ENCODE data around the gene LARP4B. TPM values are rescaled to one million over a fixed set of nuclear protein-coding genes. Genes with fewer than 3 reads are reported as not detected.
A peak's percentile ranks its signal among the peaks of the same experiment; 100 is the strongest.

The LARP4B gene
- total and polyA plus RNA-seq, 2 of the 13 experiments (the other 11 are each of a cell fraction or from before 2014, with no cell fraction given), result 19.5 to 30.2 TPM

- TF ChIP-seq HNF1B (CRISPR knock-in tag; IDR thresholded peaks at IDR 0.05) (no peak), RFX3 (CRISPR knock-in tag; IDR thresholded peaks at IDR 0.05) (no peak), HDAC2 (CRISPR knock-in tag; IDR thresholded peaks at IDR 0.05) (peak; percentile 59; the same call in 1 of the 2 replicates), SIN3B (IDR thresholded peaks at IDR 0.05; ENCODE audit: low read length) (no peak), IRF9 (CRISPR knock-in tag; IDR thresholded peaks at IDR 0.05; ENCODE audit: borderline replicate concordance) (no peak), ATRX (CRISPR knock-in tag; IDR thresholded peaks at IDR 0.05; ENCODE audit: borderline replicate concordance) (no peak), YEATS2 (CRISPR knock-in tag; IDR thresholded peaks at IDR 0.05; ENCODE audit: borderline replicate concordance) (no peak), MLX (CRISPR knock-in tag; IDR thresholded peaks at IDR 0.05) (no peak), KDM5B (CRISPR knock-in tag; IDR thresholded peaks at IDR 0.05; ENCODE audit: borderline replicate concordance) (0 out of 2 replicates have a peak, but pooled peaks have one; percentile 48), ZNF580 (CRISPR knock-in tag; IDR thresholded peaks at IDR 0.05; ENCODE audit: borderline replicate concordance, low read depth) (no peak; the same call in 1 of the 2 replicates), ZMAT5 (CRISPR knock-in tag; IDR thresholded peaks at IDR 0.05; ENCODE audit: borderline replicate concordance, low read depth) (no peak), POLR2A (IDR thresholded peaks at IDR 0.05; ENCODE audit: insufficient read depth in 1 of 2, low read depth in 2 of 2, low read length in 2 of 2) (peak in 1 of 2 experiments; percentile 9; a peak in 1 of 4 replicates), KAT2B (IDR thresholded peaks at IDR 0.05; ENCODE audit: borderline replicate concordance, low read depth, low read length) (no peak), ZNF234 (CRISPR knock-in tag; conservative IDR thresholded peaks at IDR 0.05) (no peak), MTF2 (CRISPR knock-in tag; IDR thresholded peaks at IDR 0.05; ENCODE audit: borderline replicate concordance) (no peak), SKI (IDR thresholded peaks at IDR 0.05; ENCODE audit: partially characterized antibody) (peak; percentile 19), SRSF1 (optimal IDR thresholded peaks at IDR 0.05; ENCODE audit: low read depth, low read length) (no peak), ZFX (CRISPR knock-in tag; IDR thresholded peaks at IDR 0.05; ENCODE audit: low read depth) (peak; percentile 89), MXD1 (CRISPR knock-in tag; IDR thresholded peaks at IDR 0.05) (peak; percentile 44; the same call in 1 of the 2 replicates), ZNF10 (CRISPR knock-in tag; IDR thresholded peaks at IDR 0.05; ENCODE audit: borderline replicate concordance, low read depth) (no peak), KLF9 (CRISPR knock-in tag; IDR thresholded peaks at IDR 0.05; ENCODE audit: low read depth) (no peak), MTA1 (CRISPR knock-in tag; IDR thresholded peaks at IDR 0.05; ENCODE audit: borderline replicate concordance) (peak; percentile 78; the same call in 1 of the 2 replicates), WIZ (CRISPR knock-in tag; IDR thresholded peaks at IDR 0.05) (no peak), DRAP1 (CRISPR knock-in tag; IDR thresholded peaks at IDR 0.05) (peak; percentile 35; the same call in 1 of the 2 replicates)
Measured at GRCh38 chr10:788796-789748, 142.4 kb downstream of the LARP4B start (continued).
